Neural cell (in vitro differentiated cells): ENCODE measurements around the gene AFF3. TPM values are rescaled to one million over a fixed set of nuclear protein-coding genes. Genes with fewer than 3 reads are reported as not detected.

Experiments used
- H2AFZ ChIP-seq: fragments of 200-600, 300-800 bp; sonication (generic), shearing (Covaris generic); 2 replicates; pipeline ENCODE4 v1.6.0; 2014; ENCODE audit warnings: low read depth, mild to moderate bottlenecking, antibody characterized with exemption, low read length, moderate library complexity
- H3F3A ChIP-seq: fragments of 200-600 bp; shearing (Covaris generic); 2 replicates; pipeline ENCODE4 v1.6.1; 2016; ENCODE audit warnings: mild to moderate bottlenecking, moderate library complexity, mixed read lengths, antibody characterized with exemption, low read length; ENCODE audit not compliant: insufficient read depth, poor library complexity, severe bottlenecking
- H3K27ac ChIP-seq: fragments of 200-600, 300-800 bp; sonication (generic), shearing (Covaris generic); 2 replicates; pipeline ENCODE4 v1.5.1; 2014; ENCODE audit warnings: mild to moderate bottlenecking, low read length, moderate library complexity
- H3K27me3 ChIP-seq: fragments of 300-800, 200-600 bp; sonication (generic), shearing (Covaris generic); 2 replicates; pipeline ENCODE4 v1.6.0; 2014; ENCODE audit warnings: mild to moderate bottlenecking, low read depth, low read length, moderate library complexity; ENCODE audit not compliant: insufficient read depth
- H3K36me3 ChIP-seq: fragments of 300-800, 200-600 bp; sonication (generic), shearing (Covaris generic); 2 replicates; pipeline ENCODE4 v1.5.1; 2014; ENCODE audit warnings: mild to moderate bottlenecking, antibody characterized with exemption, low read length, moderate library complexity; ENCODE audit not compliant: insufficient read depth
- H3K4me2 ChIP-seq: fragments of 300-800, 200-600 bp; sonication (generic), shearing (Covaris generic); 2 replicates; pipeline ENCODE4 v1.6.0; 2014; ENCODE audit warnings: mild to moderate bottlenecking, low read length
- H3K4me3 ChIP-seq: fragments of 300-800, 200-600 bp; sonication (generic), shearing (Covaris generic); 2 replicates; pipeline ENCODE4 v1.5.1; 2014; ENCODE audit warnings: mild to moderate bottlenecking, low read length, moderate library complexity
- H3K79me2 ChIP-seq: fragments of 200-600 bp; shearing (Covaris generic); replicated peaks from 2 replicates; pipeline ENCODE4 v1.6.0; 2014; ENCODE audit warnings: mild to moderate bottlenecking, low read length, moderate library complexity; ENCODE audit not compliant: insufficient read depth
- H3K9ac ChIP-seq: fragments of 300-800, 200-600 bp; sonication (generic), shearing (Covaris generic); 2 replicates; pipeline ENCODE4 v1.6.1; 2016; ENCODE audit warnings: mild to moderate bottlenecking, low read length, mixed read lengths
- H3K9me2 ChIP-seq: fragments of 200-600 bp; shearing (Covaris generic); 2 replicates; pipeline ENCODE4 v1.6.1; 2016; ENCODE audit warnings: mild to moderate bottlenecking, low read length, mixed read lengths; ENCODE audit not compliant: insufficient read depth
- H3K9me3 ChIP-seq: fragments of 200-600, 300-800 bp; sonication (generic), shearing (Covaris generic); 2 replicates; pipeline ENCODE4 v1.6.1; 2016; ENCODE audit warnings: mild to moderate bottlenecking, mixed run types, low read length, moderate library complexity, mixed read lengths
- H4K20me1 ChIP-seq: fragments of 200-600 bp; shearing (Covaris generic); 2 replicates; pipeline ENCODE4 v1.6.1; 2016; ENCODE audit warnings: mild to moderate bottlenecking, mixed run types; ENCODE audit not compliant: insufficient read depth
- CTCF ChIP-seq: fragments of 450-650 bp; IDR thresholded peaks from 2 replicates; pipeline ENCODE4 v1.5.1; 2014; ENCODE audit warnings: antibody characterized with exemption, mild to moderate bottlenecking, moderate library complexity; ENCODE audit not compliant: poor library complexity, severe bottlenecking
- EP300 ChIP-seq: fragments of 450-650 bp; conservative IDR thresholded peaks from 2 replicates; pipeline ENCODE4 v1.6.1; 2014; ENCODE audit warnings: antibody characterized with exemption, mild to moderate bottlenecking, moderate library complexity; ENCODE audit not compliant: poor library complexity, severe bottlenecking
- EZH2 ChIP-seq: fragments of 200-600, 300-800 bp; shearing (Covaris generic), sonication (generic); IDR thresholded peaks from 2 replicates; pipeline ENCODE4 v1.6.1; 2014; ENCODE audit warnings: antibody characterized with exemption, low read length, borderline replicate concordance, mild to moderate bottlenecking; ENCODE audit not compliant: insufficient read depth, poor library complexity, severe bottlenecking
- MXI1 ChIP-seq: fragments of 450-650 bp; conservative IDR thresholded peaks from 2 replicates; pipeline ENCODE4 v1.6.1; 2014; ENCODE audit warnings: antibody characterized with exemption, mild to moderate bottlenecking; ENCODE audit not compliant: poor library complexity, severe bottlenecking
- POLR2AphosphoS5 ChIP-seq: IDR thresholded peaks from 2 replicates; pipeline ENCODE4 v1.6.1; 2012
- RAD21 ChIP-seq: fragments of 450-650 bp; conservative IDR thresholded peaks from 2 replicates; pipeline ENCODE4 v1.6.1; 2014; ENCODE audit warnings: antibody characterized with exemption, mild to moderate bottlenecking, moderate library complexity
- REST ChIP-seq: IDR thresholded peaks from 2 replicates; pipeline ENCODE4 v1.6.1; 2012; ENCODE audit warnings: borderline replicate concordance
- SMC3 ChIP-seq: fragments of 450-650 bp; conservative IDR thresholded peaks from 2 replicates; pipeline ENCODE4 v1.6.1; 2014; ENCODE audit warnings: antibody characterized with exemption, mild to moderate bottlenecking, moderate library complexity; ENCODE audit not compliant: poor library complexity
- TAF1 ChIP-seq: IDR thresholded peaks from 2 replicates; pipeline ENCODE4 v1.6.1; 2012; ENCODE audit warnings: low read depth
- polyA plus RNA-seq: library from polyadenylated mRNA; depleted of rRNA; stranded (reverse); fragments of >200 nt; gene quantifications from 2 replicates; pipeline ENCODE4 v1.2.3, GENCODE V29; 2014

Gene AFF3
- polyA plus RNA-seq, 1 donor from 2014 or later: 5.1 TPM

GRCh38 chr2:99636144-99637034 lies 506.0 kb downstream of the AFF3 start:
- no peaks in the 10 kb centered on the region for H3K9me3 ChIP-seq
- H3K9ac ChIP-seq: no peak overlapping the region
- H4K20me1 ChIP-seq: no peaks in the 10 kb centered on the region
- no peaks in the 10 kb centered on the region for H3K9me2 ChIP-seq
- H3K4me2 ChIP-seq: no peak overlapping the region
- no peaks in the 10 kb centered on the region for H3K79me2 ChIP-seq
- H3F3A ChIP-seq: no peaks in the 10 kb centered on the region
- no peak overlapping the region for H3K27ac ChIP-seq
- H3K27me3 ChIP-seq: no peaks in the 10 kb centered on the region
- no peak overlapping the region for H2AFZ ChIP-seq
- TF ChIP-seq REST: no peak
- no peak for TF ChIP-seq CTCF
- TF ChIP-seq EZH2: no peak
- TF ChIP-seq POLR2AphosphoS5: no peak
- no peak for TF ChIP-seq TAF1
- TF ChIP-seq MXI1: no peak
- TF ChIP-seq EP300: no peak
- TF ChIP-seq RAD21: no peak
- H3K36me3 ChIP-seq: no peaks in the 10 kb centered on the region
- H3K4me3 ChIP-seq: no peak overlapping the region

- Histone ChIP-seq H3K27me3 (no peaks in the 10 kb centered on the region), H3K4me3 (no peak overlapping the region), H3F3A (no peaks in the 10 kb centered on the region), H3K9ac (no peak overlapping the region), H3K79me2 (no peaks in the 10 kb centered on the region), H3K9me2 (no peaks in the 10 kb centered on the region), H4K20me1 (no peaks in the 10 kb centered on the region), H2AFZ (no peak overlapping the region), H3K27ac (no peak overlapping the region), H3K36me3 (no peaks in the 10 kb centered on the region), H3K9me3 (no peaks in the 10 kb centered on the region), H3K4me2 (no peak overlapping the region)
- TF ChIP-seq REST: no peak
- no peak for TF ChIP-seq CTCF
- TF ChIP-seq RAD21: no peak
- no peak for TF ChIP-seq TAF1
- no peak for TF ChIP-seq EP300
- no peak for TF ChIP-seq EZH2
- no peak for TF ChIP-seq MXI1
- TF ChIP-seq POLR2AphosphoS5: no peak
- TF ChIP-seq SMC3: no peak
Observed at GRCh38 chr2:99635710-99636109, 506.7 kb downstream of the AFF3 start.
